H1 (cell line): ENCODE measurements around the gene PTPN7. TPM values are rescaled to one million over a fixed set of nuclear protein-coding genes. Genes with fewer than 3 reads are reported as not detected.

Experiments
- CTCF ChIA-PET: fragments of 300-600 bp; sonication (Branson Sonifier 250); formaldehyde crosslinking; loops from one replicate; lab custom pipeline; 2021; ENCODE audit not compliant: partially characterized antibody; lab: Charles Lee
- POLR2A ChIA-PET: fragments of 300-600 bp; sonication (Branson Sonifier 250); formaldehyde crosslinking; loops from one replicate; lab custom pipeline; 2021; ENCODE audit warnings: inconsistent platforms; ENCODE audit not compliant: partially characterized antibody; lab: Charles Lee
- DNase-seq, 2 experiments: peaks; one replicate each; pipeline versions ENCODE4 v3.0.0 to v3.0.0-alpha.2; 2010 to 2022; ENCODE audit warnings: low spot score in 2 of 2, low read depth in 1 of 2, mixed read lengths in 1 of 2
- FAIRE-seq: peaks from 2 replicates; lab custom pipeline; 2011; peaks lifted over from hg19 to GRCh38; lab: Jason Lieb, UNC
- H2AFZ ChIP-seq: 2 replicates; pipeline ENCODE4 v1.8.1; 2012; ENCODE audit warnings: low read length, inconsistent platforms
- H2AK5ac ChIP-seq: 2 replicates; pipeline ENCODE4 v1.6.1; 2013; ENCODE audit warnings: low read depth, low read length
- H2BK120ac ChIP-seq: replicated peaks from 2 replicates; pipeline ENCODE3; 2013; ENCODE audit warnings: low read depth, low read length, inconsistent platforms
- H2BK12ac ChIP-seq: 2 replicates; pipeline ENCODE4 v1.6.1; 2013; ENCODE audit warnings: low read depth, low read length
- H2BK15ac ChIP-seq: 2 replicates; pipeline ENCODE4 v1.6.1; 2013; ENCODE audit warnings: low read length
- H2BK20ac ChIP-seq: 2 replicates; pipeline ENCODE4 v1.6.1; 2013; ENCODE audit warnings: low read length
- H2BK5ac ChIP-seq: 2 replicates; pipeline ENCODE4 v1.6.1; 2013; ENCODE audit warnings: low read depth, low read length
- H3K14ac ChIP-seq: 2 replicates; pipeline ENCODE4 v1.6.1; 2013; ENCODE audit warnings: inconsistent platforms; ENCODE audit not compliant: insufficient read length
- H3K18ac ChIP-seq: 2 replicates; pipeline ENCODE4 v1.6.1; 2013; ENCODE audit warnings: low read length; ENCODE audit errors: extremely low read depth
- H3K23ac ChIP-seq: 2 replicates; pipeline ENCODE4 v1.6.1; 2013; ENCODE audit warnings: inconsistent platforms; ENCODE audit not compliant: insufficient read length
- H3K23me2 ChIP-seq: 2 replicates; pipeline ENCODE4 v1.6.1; 2013; ENCODE audit warnings: low read depth, low read length
- H3K27ac ChIP-seq: 2 replicates; pipeline ENCODE4 v1.6.1; 2011; ENCODE audit warnings: low read depth, low read length, inconsistent platforms
- H3K27me3 ChIP-seq, 4 experiments: replicated peaks in 1 of 4; 1 replicate in 1 of 4; 2 replicates in 3 of 4; pipeline versions ENCODE4 v1.6.1 to v1.8.1; 2011 to 2013; ENCODE audit warnings: low read length in 3 of 4, mild to moderate bottlenecking in 3 of 4, inconsistent platforms in 2 of 4, mixed read lengths in 2 of 4, moderate library complexity in 1 of 4; ENCODE audit not compliant: control insufficient read depth in 3 of 4, insufficient read depth in 3 of 4; ENCODE audit errors: extremely low read depth in 1 of 4
- H3K36me3 ChIP-seq, 4 experiments: 2 replicates each; pipeline versions ENCODE4 v1.6.1 to v1.8.1; 2011 to 2013; ENCODE audit warnings: mild to moderate bottlenecking in 4 of 4, low read length in 3 of 4, moderate library complexity in 2 of 4, control low read depth in 1 of 4, inconsistent platforms in 1 of 4; ENCODE audit not compliant: insufficient read depth in 4 of 4, control insufficient read depth in 2 of 4
- H3K4ac ChIP-seq: replicated peaks from 2 replicates; pipeline ENCODE3; 2013; ENCODE audit warnings: low read length, low read depth, mixed read lengths, inconsistent platforms; ENCODE audit not compliant: insufficient read length
- H3K4me1 ChIP-seq, 4 experiments: replicated peaks in 1 of 4; 1 replicate in 1 of 4; 2 replicates in 3 of 4; pipeline versions ENCODE4 v1.6.1 to v1.8.1; 2011 to 2013; ENCODE audit warnings: low read length in 3 of 4, inconsistent platforms in 2 of 4, mixed read lengths in 1 of 4; ENCODE audit not compliant: insufficient read depth in 4 of 4, control insufficient read depth in 3 of 4
- H3K4me2 ChIP-seq, 2 experiments: 2 replicates each; pipeline versions ENCODE4 v1.6.1 to v1.8.1; 2011 to 2013; ENCODE audit warnings: low read depth in 2 of 2, low read length in 2 of 2, control low read depth in 1 of 2, inconsistent platforms in 1 of 2, mild to moderate bottlenecking in 1 of 2; ENCODE audit not compliant: insufficient read depth in 1 of 2
- H3K4me3 ChIP-seq, 4 experiments: fragments of 200-600, 300-600 bp in 1 of 4; sonication (generic), shearing (Covaris generic), sonication (Bioruptor Twin) in 1 of 4; 2 replicates each; pipeline versions ENCODE4 v1.5.1 to v1.8.1; 2011 to 2016; ENCODE audit warnings: low read length in 4 of 4, low read depth in 3 of 4, control low read depth in 2 of 4, inconsistent platforms in 2 of 4, mild to moderate bottlenecking in 2 of 4, mixed read lengths in 1 of 4, moderate library complexity in 1 of 4; ENCODE audit not compliant: insufficient read depth in 2 of 4; ENCODE audit errors: extremely low read depth in 1 of 4
- H3K56ac ChIP-seq: replicated peaks from 2 replicates; pipeline ENCODE3; 2013; ENCODE audit warnings: low read depth, mild to moderate bottlenecking, mixed read lengths, low read length, inconsistent platforms; ENCODE audit not compliant: insufficient read length
- H3K79me1 ChIP-seq: 2 replicates; pipeline ENCODE4 v1.6.1; 2013; ENCODE audit warnings: low read depth, low read length, control low read depth
- H3K79me2 ChIP-seq, 2 experiments: 2 replicates each; pipeline versions ENCODE4 v1.6.1 to v1.8.1; 2012 to 2013; ENCODE audit warnings: low read length in 2 of 2, mild to moderate bottlenecking in 2 of 2, inconsistent platforms in 1 of 2; ENCODE audit not compliant: insufficient read depth in 2 of 2, control insufficient read depth in 1 of 2
- H3K9ac ChIP-seq, 4 experiments: replicated peaks in 1 of 4; 1 replicate in 1 of 4; 2 replicates in 3 of 4; pipeline versions ENCODE4 v1.6.1 to v1.8.1; 2011 to 2013; ENCODE audit warnings: low read depth in 3 of 4, low read length in 3 of 4, control low read depth in 2 of 4, mild to moderate bottlenecking in 2 of 4, moderate library complexity in 2 of 4, inconsistent platforms in 1 of 4; ENCODE audit errors: extremely low read depth in 1 of 4
- H3K9me3 ChIP-seq, 2 experiments: 2 replicates each; pipeline versions ENCODE4 v1.6.1 to v1.8.1; 2012 to 2013; ENCODE audit warnings: mild to moderate bottlenecking in 2 of 2, moderate library complexity in 2 of 2, control low read depth in 1 of 2, inconsistent platforms in 1 of 2, low read depth in 1 of 2, low read length in 1 of 2, mixed read lengths in 1 of 2; ENCODE audit not compliant: insufficient read depth in 2 of 2
- H4K20me1 ChIP-seq, 2 experiments: replicated peaks in 1 of 2; 2 replicates each; pipeline versions ENCODE3 to v1.8.1; 2011 to 2013; ENCODE audit warnings: inconsistent platforms in 2 of 2, low read length in 2 of 2, mild to moderate bottlenecking in 1 of 2; ENCODE audit not compliant: insufficient read depth in 2 of 2, control insufficient read depth in 1 of 2
- H4K5ac ChIP-seq: 2 replicates; pipeline ENCODE4 v1.6.1; 2013; ENCODE audit warnings: low read length, low read depth, mixed read lengths, inconsistent platforms; ENCODE audit not compliant: insufficient read length
- H4K8ac ChIP-seq: 2 replicates; pipeline ENCODE4 v1.8.0; 2013; ENCODE audit warnings: mild to moderate bottlenecking, moderate library complexity, low read length, inconsistent platforms; ENCODE audit not compliant: insufficient read depth; ENCODE audit errors: extremely low read depth
- H4K91ac ChIP-seq: replicated peaks from 2 replicates; pipeline ENCODE3; 2013; ENCODE audit warnings: low read length, mixed read lengths, inconsistent platforms; ENCODE audit not compliant: insufficient read length
- BACH1 ChIP-seq: IDR thresholded peaks from 2 replicates; pipeline ENCODE4 v1.6.1; 2012; ENCODE audit warnings: low read length, improper control_type of control experiment
- CTBP2 ChIP-seq: IDR thresholded peaks from 2 replicates; pipeline ENCODE4 v1.7.0; 2011; ENCODE audit warnings: borderline replicate concordance, mild to moderate bottlenecking, moderate library complexity, mixed read lengths, low read length; ENCODE audit not compliant: insufficient read depth, insufficient read length
- GABPA ChIP-seq: IDR thresholded peaks from 2 replicates; pipeline ENCODE4 v1.6.1; 2011; ENCODE audit warnings: mild to moderate bottlenecking, low read length, moderate library complexity, borderline replicate concordance; ENCODE audit not compliant: insufficient read depth
- RAD21 ChIP-seq, 2 experiments: IDR thresholded peaks in 1 of 2; conservative IDR thresholded peaks in 1 of 2; 2 replicates each; pipeline ENCODE4 v1.6.1; 2011; ENCODE audit warnings: low read depth in 2 of 2, low read length in 2 of 2, improper control_type of control experiment in 1 of 2, inconsistent platforms in 1 of 2, mild to moderate bottlenecking in 1 of 2, moderate library complexity in 1 of 2
- RBBP5 ChIP-seq: IDR thresholded peaks from 2 replicates; pipeline ENCODE4 v1.7.1; 2012; ENCODE audit warnings: low read depth, mild to moderate bottlenecking, inconsistent platforms, low read length, moderate library complexity, borderline replicate concordance
- TAF1 ChIP-seq: IDR thresholded peaks from 2 replicates; pipeline ENCODE4 v1.6.1; 2011; ENCODE audit warnings: mild to moderate bottlenecking, low read depth, low read length
- TBP ChIP-seq: IDR thresholded peaks from 2 replicates; pipeline ENCODE4 v1.6.1; 2011; ENCODE audit warnings: low read depth, low read length, improper control_type of control experiment
- WGBS, 2 experiments: shearing (Covaris generic) in 1 of 2; methylation state at CpG; one replicate each; pipeline versions ENCODE4 v1.1.6 to v1.1.7; 2013 to 2015; ENCODE audit warnings: low lambda C conversion rate in 2 of 2, mixed read lengths in 2 of 2, inconsistent platforms in 1 of 2, low coverage in 1 of 2, missing lambda C conversion rate in 1 of 2; ENCODE audit not compliant: insufficient replicate concordance in 2 of 2, insufficient coverage in 1 of 2, insufficient read length in 1 of 2; ENCODE audit errors: extremely low coverage in 1 of 2, missing lambda C conversion rate in 1 of 2; 5-methylcytosine and 5-hydroxymethylcytosine counted together
- polyA plus RNA-seq, 7 experiments: library from polyadenylated mRNA; depleted of rRNA in 3 of 7; stranded (reverse) in 5 of 7; unstranded in 2 of 7; fragments of >200 nt in 5 of 7; fragments of 200-250 nt in 2 of 7; gene quantifications; 1 replicate in 5 of 7; 2 replicates in 1 of 7; 4 replicates in 1 of 7; pipeline versions ENCODE4 v1.2.1 to v1.2.3, GENCODE V29; 2011 to 2013; ENCODE audit warnings: missing spikeins in 2 of 7, mixed read lengths in 2 of 7
- total RNA-seq: library from RNA; stranded (reverse); fragmentation: NEBNext Ultra II Directional; extraction: Animal tissue kit (Norgen Biotek cat#: 25700); gene quantifications from 2 replicates; pipeline ENCODE4 v1.2.1, GENCODE V29; 2021

PTPN7 gene
- total and polyA plus RNA-seq, 2 of the 8 experiments (the other 6 are each of a cell fraction or from before 2014, with no cell fraction given), result 0.20 TPM; not detected in 1

DNA sequence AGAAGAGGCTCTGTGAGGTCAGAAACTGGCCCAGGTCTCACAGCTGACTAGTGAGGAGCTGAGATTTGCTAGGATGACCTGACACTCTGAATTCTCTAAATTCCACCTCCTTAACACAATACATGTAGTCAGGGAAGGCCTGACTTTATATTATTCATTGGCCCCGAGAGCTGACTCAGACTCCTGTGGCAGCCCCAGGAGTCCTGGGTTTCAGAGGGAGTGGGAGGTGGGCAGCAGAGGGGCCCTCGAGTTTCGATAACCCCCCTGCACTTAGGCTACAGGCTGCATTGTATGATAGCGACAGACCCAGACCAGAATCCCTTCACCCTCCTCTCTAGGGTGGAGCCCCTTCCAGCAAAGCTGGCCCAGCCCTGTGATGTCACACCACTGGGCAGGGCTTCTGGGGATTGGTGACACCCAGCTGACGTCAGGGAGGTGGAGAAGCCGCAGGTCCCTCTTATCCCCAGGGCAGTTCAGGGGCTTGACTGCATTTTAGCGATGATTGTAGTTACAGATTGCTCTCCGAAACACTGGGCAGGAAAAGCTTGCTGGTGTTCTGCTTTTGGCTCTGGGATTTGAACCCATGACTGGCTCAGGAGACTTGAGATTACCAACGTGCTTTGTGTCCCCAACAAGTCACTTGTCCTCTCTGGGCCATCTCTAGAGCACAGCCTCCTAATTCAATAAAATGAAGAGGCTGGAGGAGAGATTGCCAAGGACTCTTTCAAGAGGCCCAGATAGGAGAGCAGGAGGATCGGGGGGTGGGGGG lies 54.6 kb downstream of the PTPN7 start:
- H3K14ac ChIP-seq, result no peak overlapping the region
- no peak overlapping the region for H3K4ac ChIP-seq
- H2BK5ac ChIP-seq, result 0 out of 2 replicates have a peak overlapping the region, but pooled peaks have one; percentile 54
- H3K27me3 ChIP-seq, result no peaks in the 10 kb centered on the region
- H3K18ac ChIP-seq, result 0 out of 2 replicates have a peak overlapping the region, but pooled peaks have one; percentile 55
- peaks cover 19 to 31% (median 20%) of the 10 kb centered on the region in 4 experiments for H3K4me1 ChIP-seq
- H2AK5ac ChIP-seq, result no peak overlapping the region
- POLR2A ChIA-PET, result interaction anchor here (0.7 to 4.3 kb wide), 12 partner anchors 12 to 103 kb away, joined by 3 to 33 read pairs (median 4); partner anchors contain the start of genes ELF3 and GPR37L1
- H4K8ac ChIP-seq, result no peak overlapping the region
- FAIRE-seq (no peak), DNase-seq (peak; percentile 58 to 90)
- no peak overlapping the region for H2AFZ ChIP-seq
- H3K79me2 ChIP-seq, result no peaks in the 10 kb centered on the region
- peak overlapping the region in 1 of 4 experiments; percentile 33; a peak in 1 of 8 replicates for H3K4me3 ChIP-seq
- peak overlapping the region; percentile 70; the same call in 1 of the 2 replicates for H3K27ac ChIP-seq
- no peak overlapping the region for H2BK120ac ChIP-seq
- H3K79me1 ChIP-seq, result no peaks in the 10 kb centered on the region
- H3K23ac ChIP-seq, result no peak overlapping the region
- H2BK12ac ChIP-seq, result peak overlapping the region; percentile 5
- H4K91ac ChIP-seq, result no peak overlapping the region
- no peaks in the 10 kb centered on the region for H3K23me2 ChIP-seq
- WGBS, 2 experiments, result 19% methylated on average over 10 of the region's 10 CpGs; no CpG with 5 or more reads in 1 of the 2 experiments
- peak overlapping the region; percentile 50; the same call in 1 of the 2 replicates for H2BK20ac ChIP-seq
- peak overlapping the region; percentile 65; the same call in 1 of the 2 replicates for H2BK15ac ChIP-seq
- H3K56ac ChIP-seq, result no peak overlapping the region
- no peaks in the 10 kb centered on the region for H4K20me1 ChIP-seq
- peak overlapping the region; percentile 41 for H4K5ac ChIP-seq
- CTCF ChIA-PET, result interaction anchor here (0.9 to 5.3 kb wide), 8 partner anchors 10 to 210 kb away, joined by 3 to 77 read pairs (median 10); partner anchors contain the start of genes ELF3 and GPR37L1
- H3K36me3 ChIP-seq, result no peaks in the 10 kb centered on the region
- H3K4me2 ChIP-seq, result peak overlapping the region; percentile 37 to 58
- H3K9me3 ChIP-seq, result no peaks in the 10 kb centered on the region
- H3K9ac ChIP-seq, result peak overlapping the region in 1 of 4 experiments; percentile 8; a peak in 1 of 7 replicates
- TF ChIP-seq RBBP5 (0 out of 2 replicates have a peak, but pooled peaks have one; percentile 45), GABPA (no peak), TAF1 (0 out of 2 replicates have a peak, but pooled peaks have one; percentile 13), RAD21 (IDR thresholded peaks at IDR 0.05 in 1 of 2, conservative IDR thresholded peaks at IDR 0.05 in 1 of 2; ENCODE audit: low read depth in 2 of 2, low read length in 2 of 2) (no peak), BACH1 (0 out of 2 replicates have a peak, but pooled peaks have one; percentile 53), CTBP2 (no peak), TBP (peak; percentile 57)
